SH-SY5Y (cell line): ENCODE measurements around the gene ALLC.

Source experiments
- GATA2 ChIP-seq: IDR thresholded peaks from 2 replicates; pipeline ENCODE4 v1.6.1; 2011; ENCODE audit warnings: mild to moderate bottlenecking, low read depth, low read length
- GATA3 ChIP-seq: IDR thresholded peaks from 2 replicates; pipeline ENCODE4 v1.6.1; 2011; ENCODE audit warnings: low read depth, mild to moderate bottlenecking, low read length, moderate library complexity

DNA sequence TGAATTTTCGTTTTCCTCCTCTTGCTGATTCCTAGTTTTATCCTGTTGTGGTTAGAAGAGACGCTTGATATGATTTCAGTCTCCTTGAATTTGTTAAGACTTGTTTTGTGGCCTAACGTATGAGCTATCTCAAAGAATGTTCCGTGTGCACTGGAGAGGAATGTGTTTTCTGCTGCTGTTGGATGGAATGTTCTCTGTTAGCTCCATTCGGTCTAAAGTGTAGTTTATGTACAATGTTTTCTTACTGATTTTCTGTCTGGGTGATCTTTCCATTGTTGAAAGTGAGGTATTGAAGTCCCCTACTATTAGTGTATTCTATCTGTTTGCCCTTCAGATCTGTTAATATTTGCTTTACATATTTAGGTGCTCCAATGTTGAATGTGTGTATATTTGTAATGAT lies 37.2 kb upstream of the ALLC start:
- TF ChIP-seq GATA2 (no peak), GATA3 (no peak)
